Measurements from ENCODE around the gene TMEM238L. TPM values are rescaled to one million over a fixed set of nuclear protein-coding genes. Genes with fewer than 3 reads are reported as not detected.

The TMEM238L gene
- total and polyA plus RNA-seq, 2 of the 4 experiments (the other 2 are of a cell fraction), result not detected

- no peaks in the 10 kb centered on the region for H3K36me3 ChIP-seq (ENCODE audit: control insufficient read depth, insufficient read depth, low read length)
- WGBS, 2 experiments (ENCODE audit: extremely low coverage in 2 of 2, insufficient read length in 1 of 2), result 41% methylated on average over 3 of the region's 7 CpGs; no CpG with 5 or more reads in 1 of the 2 experiments
- no peak overlapping the region for H3K4me2 ChIP-seq (ENCODE audit: low read depth, low read length)
- no peaks in the 10 kb centered on the region for H3K9me1 ChIP-seq (ENCODE audit: insufficient read depth, low read length)
- DNase-seq, result no peak
- H4K8ac ChIP-seq (ENCODE audit: low read depth in 2 of 2, low read length in 2 of 2), result no peak overlapping the region
- no peak overlapping the region for H2BK120ac ChIP-seq (ENCODE audit: low read depth, low read length)
- no peaks in the 10 kb centered on the region for H3K9me3 ChIP-seq (ENCODE audit: control insufficient read depth, insufficient read depth, low read length)
- H3K23ac ChIP-seq (ENCODE audit: low read depth, low read length), result no peak overlapping the region
- no peak overlapping the region for H3K27ac ChIP-seq (ENCODE audit: insufficient read depth, low read length)
- H3K4me1 ChIP-seq (ENCODE audit: control insufficient read depth, insufficient read depth, low read length), result no peaks in the 10 kb centered on the region
- no peaks in the 10 kb centered on the region for H3K79me1 ChIP-seq (ENCODE audit: low read depth in 1 of 2, low read length in 2 of 2)
- no peak overlapping the region for H3K4ac ChIP-seq (ENCODE audit: low read depth, low read length)
- dilution Hi-C loops (cut with HindIII; ENCODE audit: low sequenced_read_pairs, unreplicated experiment), result no loop called here
- H2BK15ac ChIP-seq (ENCODE audit: low read depth, low read length), result no peak overlapping the region
- H2AK9ac ChIP-seq (replicated peaks; ENCODE audit: low read depth, low read length, poor library complexity), result no peak overlapping the region
- H3K18ac ChIP-seq (ENCODE audit: low read depth, low read length), result no peak overlapping the region
- H4K91ac ChIP-seq (ENCODE audit: insufficient read depth, low read depth, low read length), result no peak overlapping the region
- H3K4me3 ChIP-seq (ENCODE audit: insufficient read depth, low read depth, low read length), result no peak overlapping the region
- POLR2A ChIA-PET (ENCODE audit: unreplicated experiment), result no interaction called here
- no peak for ATAC-seq (ENCODE audit: low read depth)
- in situ Hi-C loops (cut with MboI; ENCODE audit: low sequenced_read_pairs), result no loop called here
- no peak overlapping the region for H4K5ac ChIP-seq (ENCODE audit: low read depth, low read length)
- intact Hi-C loops (cut with micrococcal nuclease), result no loop called here
- no peak overlapping the region for H2BK20ac ChIP-seq (ENCODE audit: low read depth, low read length)
- H3K56ac ChIP-seq (ENCODE audit: extremely low read depth, insufficient read depth, low read length), result no peak overlapping the region
- BruUV-seq (replicated peaks), result no TSS peak
- no peak overlapping the region for H2AFZ ChIP-seq (replicated peaks; ENCODE audit: low read length, poor library complexity)
- no peak overlapping the region for H3K14ac ChIP-seq (replicated peaks; ENCODE audit: low read depth, low read length)
- H3K27me3 ChIP-seq (ENCODE audit: control insufficient read depth, insufficient read depth, low read length), result no peaks in the 10 kb centered on the region
- no peak for TF ChIP-seq MAFK (IDR thresholded peaks at IDR 0.05; ENCODE audit: low read depth, low read length)
- TF ChIP-seq ELK1 (IDR thresholded peaks at IDR 0.05; ENCODE audit: borderline replicate concordance, low read depth, low read length), result no peak
- TF ChIP-seq SMC3 (IDR thresholded peaks at IDR 0.05; ENCODE audit: low read depth, low read length), result no peak
- no peak for TF ChIP-seq CTCF (conservative IDR thresholded peaks at IDR 0.05; ENCODE audit: low read depth, low read length)
- no peak for TF ChIP-seq CHD1 (IDR thresholded peaks at IDR 0.05; ENCODE audit: low read depth, low read length)
- TF ChIP-seq POLR2A (IDR thresholded peaks at IDR 0.05; ENCODE audit: low read depth, low read length), result no peak
- no peak for TF ChIP-seq MXI1 (IDR thresholded peaks at IDR 0.05; ENCODE audit: borderline replicate concordance, low read depth, low read length)
- no peak for TF ChIP-seq NFE2L2 (IDR thresholded peaks at IDR 0.05; ENCODE audit: low read depth, low read length)
- no peak for TF ChIP-seq RAD21 (IDR thresholded peaks at IDR 0.05; ENCODE audit: low read length)
- no peak for TF ChIP-seq RFX5 (IDR thresholded peaks at IDR 0.05; ENCODE audit: low read depth, low read length)
- no peak for TF ChIP-seq MAZ (IDR thresholded peaks at IDR 0.05; ENCODE audit: borderline replicate concordance, low read depth, low read length)
- no peak for TF ChIP-seq CEBPB (IDR thresholded peaks at IDR 0.05; ENCODE audit: low read depth, low read length)
- no peak for TF ChIP-seq BHLHE40 (IDR thresholded peaks at IDR 0.05; ENCODE audit: low read depth, low read length)
- no peak for TF ChIP-seq USF2 (IDR thresholded peaks at IDR 0.05; ENCODE audit: low read depth, low read length)
- no peak for TF ChIP-seq FOS (IDR thresholded peaks at IDR 0.05; ENCODE audit: low read depth, low read length)
- CTCF ChIA-PET, result no interaction called here
- no peak overlapping the region for H3K9ac ChIP-seq (ENCODE audit: low read depth, low read length)
- no peak overlapping the region for H2AK5ac ChIP-seq (ENCODE audit: low read depth, low read length)
- H4K20me1 ChIP-seq (ENCODE audit: insufficient read depth, low read length), result no peaks in the 10 kb centered on the region
- H2BK5ac ChIP-seq (ENCODE audit: low read depth, low read length, poor library complexity, severe bottlenecking), result no peak overlapping the region
Observed at GRCh38 chr17:10836145-10836544, 32.2 kb upstream of the TMEM238L start.

Measured in IMR-90 (cell line).